IMR-90 (cell line): ENCODE data around the gene C16orf92. TPM values are rescaled to one million over a fixed set of nuclear protein-coding genes. Genes with fewer than 3 reads are reported as not detected.
"Not testable (repeated sequence)": the region's sequence is repeated elsewhere in the genome, so short reads cannot be mapped to it uniquely, and the experiment has no call there.

Experiments used
- ATAC-seq: fragments of 200-7000 bp; cut with Tn5 transposase; 2 replicates; pipeline ENCODE4 v1.9.1; 2020; ENCODE audit warnings: low read depth, mild to moderate bottlenecking, moderate library complexity
- BruUV-seq: library from RNA; stranded (reverse); fragments of 400-500 nt; replicated peaks from 2 replicates; lab custom pipeline; 2021; lab: Mats Ljungman, UMichigan
- CTCF ChIA-PET: fragments of 300-600 bp; formaldehyde crosslinking; extraction: SDS; loops from one replicate; lab custom pipeline; 2021; ENCODE audit warnings: antibody characterized with exemption; lab: Yijun Ruan, JAX
- POLR2A ChIA-PET: fragments of 300-600 bp; sonication (Branson Sonifier 250); formaldehyde crosslinking; loops from one replicate; lab custom pipeline; 2022; ENCODE audit warnings: antibody characterized with exemption; ENCODE audit not compliant: unreplicated experiment; lab: Charles Lee
- DNase-seq: peaks from one replicate; pipeline ENCODE4 v3.0.0; 2013
- H2AFZ ChIP-seq: replicated peaks from 2 replicates; pipeline ENCODE3; 2013; ENCODE audit warnings: low read length, mild to moderate bottlenecking; ENCODE audit not compliant: poor library complexity
- H2AK5ac ChIP-seq: 2 replicates; pipeline ENCODE4 v1.6.1; 2013; ENCODE audit warnings: low read depth, low read length, inconsistent platforms
- H2AK9ac ChIP-seq: replicated peaks from 2 replicates; pipeline ENCODE3; 2013; ENCODE audit warnings: mild to moderate bottlenecking, low read depth, low read length, moderate library complexity; ENCODE audit not compliant: poor library complexity
- H2BK120ac ChIP-seq: 2 replicates; pipeline ENCODE4 v1.6.1; 2013; ENCODE audit warnings: low read depth, low read length, inconsistent platforms
- H2BK15ac ChIP-seq: 3 replicates; pipeline ENCODE4 v1.6.1; 2013; ENCODE audit warnings: low read depth, low read length, inconsistent platforms
- H2BK20ac ChIP-seq: 2 replicates; pipeline ENCODE4 v1.6.1; 2013; ENCODE audit warnings: low read depth, mild to moderate bottlenecking, inconsistent platforms, low read length, moderate library complexity
- H2BK5ac ChIP-seq: 2 replicates; pipeline ENCODE4 v1.6.1; 2013; ENCODE audit warnings: mild to moderate bottlenecking, low read depth, low read length, inconsistent platforms; ENCODE audit not compliant: poor library complexity, severe bottlenecking
- H3K14ac ChIP-seq: replicated peaks from 2 replicates; pipeline ENCODE4 v1.6.1; 2013; ENCODE audit warnings: low read depth, low read length, inconsistent platforms
- H3K18ac ChIP-seq: 2 replicates; pipeline ENCODE4 v1.6.1; 2013; ENCODE audit warnings: low read depth, low read length, control low read depth
- H3K23ac ChIP-seq: 2 replicates; pipeline ENCODE4 v1.6.1; 2013; ENCODE audit warnings: low read depth, low read length, inconsistent platforms
- H3K27ac ChIP-seq: 2 replicates; pipeline ENCODE4 v1.5.1; 2013; ENCODE audit warnings: mild to moderate bottlenecking, control low read depth, low read length; ENCODE audit not compliant: insufficient read depth
- H3K27me3 ChIP-seq: 2 replicates; pipeline ENCODE4 v1.6.1; 2013; ENCODE audit warnings: low read length; ENCODE audit not compliant: control insufficient read depth, insufficient read depth
- H3K36me3 ChIP-seq: 2 replicates; pipeline ENCODE4 v1.6.1; 2013; ENCODE audit warnings: low read length, mixed read lengths; ENCODE audit not compliant: control insufficient read depth, insufficient read depth
- H3K4ac ChIP-seq: 2 replicates; pipeline ENCODE4 v1.6.1; 2013; ENCODE audit warnings: low read depth, low read length, inconsistent platforms
- H3K4me1 ChIP-seq: 2 replicates; pipeline ENCODE4 v1.6.1; 2013; ENCODE audit warnings: low read length, mixed read lengths; ENCODE audit not compliant: control insufficient read depth, insufficient read depth
- H3K4me2 ChIP-seq: 2 replicates; pipeline ENCODE4 v1.6.1; 2013; ENCODE audit warnings: low read depth, mild to moderate bottlenecking, control low read depth, low read length, moderate library complexity
- H3K4me3 ChIP-seq: 2 replicates; pipeline ENCODE4 v1.5.1; 2013; ENCODE audit warnings: low read depth, mild to moderate bottlenecking, control low read depth, low read length, moderate library complexity; ENCODE audit not compliant: insufficient read depth
- H3K56ac ChIP-seq: 2 replicates; pipeline ENCODE4 v1.6.1; 2013; ENCODE audit warnings: low read length, inconsistent platforms; ENCODE audit not compliant: insufficient read depth; ENCODE audit errors: extremely low read depth
- H3K79me1 ChIP-seq, 2 experiments: 2 replicates each; pipeline ENCODE4 v1.6.1; 2013; ENCODE audit warnings: low read length in 2 of 2, inconsistent platforms in 1 of 2, low read depth in 1 of 2
- H3K9ac ChIP-seq: 2 replicates; pipeline ENCODE4 v1.6.1; 2013; ENCODE audit warnings: low read depth, low read length, control low read depth
- H3K9me1 ChIP-seq: 2 replicates; pipeline ENCODE4 v1.6.1; 2013; ENCODE audit warnings: low read length, inconsistent platforms; ENCODE audit not compliant: insufficient read depth
- H3K9me3 ChIP-seq: 2 replicates; pipeline ENCODE4 v1.6.1; 2013; ENCODE audit warnings: low read length; ENCODE audit not compliant: control insufficient read depth, insufficient read depth
- H4K20me1 ChIP-seq: 2 replicates; pipeline ENCODE4 v1.6.1; 2013; ENCODE audit warnings: low read length, inconsistent platforms; ENCODE audit not compliant: insufficient read depth
- H4K5ac ChIP-seq: 2 replicates; pipeline ENCODE4 v1.6.1; 2013; ENCODE audit warnings: mild to moderate bottlenecking, low read depth, low read length, control low read depth
- H4K8ac ChIP-seq, 2 experiments: 2 replicates each; pipeline ENCODE4 v1.6.1; 2013; ENCODE audit warnings: low read depth in 2 of 2, low read length in 2 of 2, control low read depth in 1 of 2, inconsistent platforms in 1 of 2
- H4K91ac ChIP-seq: 2 replicates; pipeline ENCODE4 v1.6.1; 2013; ENCODE audit warnings: low read depth, low read length, inconsistent platforms; ENCODE audit not compliant: insufficient read depth
- WGBS, 2 experiments: methylation state at CpG; one replicate each; pipeline versions ENCODE4 v1.1.5 to v1.1.7; 2013; ENCODE audit warnings: missing lambda C conversion rate in 2 of 2; ENCODE audit not compliant: insufficient read length in 1 of 2; ENCODE audit errors: extremely low coverage in 2 of 2; 5-methylcytosine and 5-hydroxymethylcytosine counted together
- dilution Hi-C: fragments of 300-500 bp; cut with HindIII; formaldehyde crosslinking; loops from one replicate; pipeline ENCODE4 v1.14.3; 2018; ENCODE audit warnings: low sequenced_read_pairs; ENCODE audit not compliant: unreplicated experiment
- in situ Hi-C: fragments of 300-500 bp; cut with MboI; formaldehyde crosslinking; loops from 3 replicates; pipeline ENCODE4 v1.14.3; 2019; ENCODE audit warnings: low sequenced_read_pairs, inconsistent platforms, mixed read lengths
- intact Hi-C: fragments of 100-400 bp; cut with micrococcal nuclease; formaldehyde crosslinking; loops from 2 replicates; pipeline ENCODE4 v1.10.0; 2022
- polyA plus RNA-seq, 3 experiments: library from polyadenylated mRNA; depleted of rRNA; stranded (reverse); fragments of >200 nt; gene quantifications; 2 replicates each; pipeline ENCODE4 v1.2.3, GENCODE V29; 2012; ENCODE audit warnings: low replicate concordance in 1 of 3
- total RNA-seq: library from RNA; depleted of rRNA; stranded (reverse); fragments of >200 nt; gene quantifications from 2 replicates; pipeline ENCODE4 v1.2.3, GENCODE V29; 2012

C16orf92 gene
- total and polyA plus RNA-seq, 2 of the 4 experiments (the other 2 are of a cell fraction): not detected

GRCh38 chr16:30015450-30015849 lies 7.5 kb upstream of the C16orf92 start:
- CTCF ChIA-PET, BruUV-seq, in situ Hi-C loops: not testable (repeated sequence)

More at GRCh38 chr16:30015450-30015849, 7.5 kb upstream of the C16orf92 start:
- H4K8ac ChIP-seq, H3K9ac ChIP-seq, dilution Hi-C loops, H3K27ac ChIP-seq, H3K23ac ChIP-seq, H2BK120ac ChIP-seq, ATAC-seq, H3K18ac ChIP-seq, H3K4ac ChIP-seq, H2BK5ac ChIP-seq, DNase-seq, H3K14ac ChIP-seq, H4K20me1 ChIP-seq, POLR2A ChIA-PET, H4K91ac ChIP-seq, H2AFZ ChIP-seq, H3K4me1 ChIP-seq, H3K4me2 ChIP-seq, H3K36me3 ChIP-seq, H3K9me1 ChIP-seq, H2AK9ac ChIP-seq, H3K56ac ChIP-seq, H3K79me1 ChIP-seq, H2BK20ac ChIP-seq, H3K9me3 ChIP-seq, H4K5ac ChIP-seq, intact Hi-C loops, H2BK15ac ChIP-seq, H2AK5ac ChIP-seq, H3K4me3 ChIP-seq: not testable (repeated sequence)
- H3K27me3 ChIP-seq: peaks cover 15% of the 10 kb centered on the region
- WGBS, 2 experiments: no CpG with 5 or more reads among the region's 7 CpGs
